Coronary artery (tissue), 2 donors: ENCODE data around the gene TUBGCP6.

Source experiments
- DNase-seq: peaks from one replicate; pipeline ENCODE4 v3.0.0-alpha.2; 2017; ENCODE audit warnings: low spot score
- H3K27ac ChIP-seq, 2 donors: fragments of 200-600 bp; sonication (generic); one replicate each; pipeline ENCODE4 v1.5.1; 2016 to 2019
- H3K4me3 ChIP-seq: fragments of 200-600 bp; sonication (generic); 2 replicates; pipeline ENCODE4 v1.5.1; 2016; ENCODE audit warnings: mild to moderate bottlenecking, moderate library complexity
- TF ChIP-seq, protein P1 (sequence below): fragments of 200-600 bp; sonication (generic); IDR thresholded peaks from one replicate; pipeline ENCODE4 v1.5.1; 2019; ENCODE audit warnings: antibody characterized with exemption

The TUBGCP6 gene

DNA sequence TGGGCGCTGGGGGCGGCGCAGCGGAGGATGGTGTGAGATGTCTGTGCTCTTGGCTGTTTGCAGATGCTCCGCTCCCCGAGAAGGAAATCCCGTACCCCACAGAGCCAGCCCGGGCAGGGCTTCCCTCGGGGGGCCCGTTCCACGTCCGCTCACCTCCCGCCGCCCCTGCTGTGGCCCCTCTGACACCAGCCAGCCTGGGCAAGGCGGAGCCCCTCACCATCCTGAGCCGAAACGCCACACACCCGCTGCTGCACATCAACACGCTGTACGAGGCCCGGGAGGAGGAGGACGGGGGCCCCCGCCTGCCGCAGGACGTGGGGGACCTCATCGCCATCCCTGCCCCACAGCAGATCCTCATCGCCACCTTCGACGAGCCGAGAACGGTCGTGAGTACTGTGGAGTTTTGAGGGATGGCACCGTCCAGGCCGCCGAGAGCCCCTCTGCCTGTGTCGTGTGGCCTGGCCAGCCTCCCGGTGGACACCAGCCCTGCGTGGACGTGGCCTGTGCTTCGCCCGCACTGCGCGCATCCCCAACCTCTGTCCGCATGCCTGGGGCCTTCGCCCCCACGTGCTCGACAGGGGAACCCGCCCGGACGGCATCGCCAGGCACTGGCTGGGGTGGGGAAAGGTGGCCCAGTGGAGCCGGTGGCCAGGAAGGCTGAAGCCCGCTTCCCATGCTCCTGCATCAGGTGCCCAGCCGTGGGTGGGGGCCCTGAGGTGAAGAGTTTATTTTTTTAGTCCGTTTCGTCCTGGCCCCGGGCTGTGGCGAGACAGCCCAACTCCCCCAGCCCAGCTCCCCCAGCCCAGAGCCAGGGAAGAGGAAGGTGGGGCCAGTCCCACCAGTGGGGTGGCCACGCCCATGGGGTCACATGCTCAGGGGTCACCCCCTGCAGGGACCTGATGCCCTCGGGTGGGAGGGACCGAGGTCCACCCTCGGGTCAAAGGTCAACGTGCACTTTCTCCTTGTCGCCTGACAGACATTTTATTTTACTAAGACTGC lies 65.7 kb downstream of the TUBGCP6 start:
- no peak for DNase-seq
- TF ChIP-seq, protein P1, sequence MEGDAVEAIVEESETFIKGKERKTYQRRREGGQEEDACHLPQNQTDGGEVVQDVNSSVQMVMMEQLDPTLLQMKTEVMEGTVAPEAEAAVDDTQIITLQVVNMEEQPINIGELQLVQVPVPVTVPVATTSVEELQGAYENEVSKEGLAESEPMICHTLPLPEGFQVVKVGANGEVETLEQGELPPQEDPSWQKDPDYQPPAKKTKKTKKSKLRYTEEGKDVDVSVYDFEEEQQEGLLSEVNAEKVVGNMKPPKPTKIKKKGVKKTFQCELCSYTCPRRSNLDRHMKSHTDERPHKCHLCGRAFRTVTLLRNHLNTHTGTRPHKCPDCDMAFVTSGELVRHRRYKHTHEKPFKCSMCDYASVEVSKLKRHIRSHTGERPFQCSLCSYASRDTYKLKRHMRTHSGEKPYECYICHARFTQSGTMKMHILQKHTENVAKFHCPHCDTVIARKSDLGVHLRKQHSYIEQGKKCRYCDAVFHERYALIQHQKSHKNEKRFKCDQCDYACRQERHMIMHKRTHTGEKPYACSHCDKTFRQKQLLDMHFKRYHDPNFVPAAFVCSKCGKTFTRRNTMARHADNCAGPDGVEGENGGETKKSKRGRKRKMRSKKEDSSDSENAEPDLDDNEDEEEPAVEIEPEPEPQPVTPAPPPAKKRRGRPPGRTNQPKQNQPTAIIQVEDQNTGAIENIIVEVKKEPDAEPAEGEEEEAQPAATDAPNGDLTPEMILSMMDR = no peak
- Histone ChIP-seq H3K4me3 (no peak overlapping the region), H3K27ac (no peak overlapping the region)

DNA sequence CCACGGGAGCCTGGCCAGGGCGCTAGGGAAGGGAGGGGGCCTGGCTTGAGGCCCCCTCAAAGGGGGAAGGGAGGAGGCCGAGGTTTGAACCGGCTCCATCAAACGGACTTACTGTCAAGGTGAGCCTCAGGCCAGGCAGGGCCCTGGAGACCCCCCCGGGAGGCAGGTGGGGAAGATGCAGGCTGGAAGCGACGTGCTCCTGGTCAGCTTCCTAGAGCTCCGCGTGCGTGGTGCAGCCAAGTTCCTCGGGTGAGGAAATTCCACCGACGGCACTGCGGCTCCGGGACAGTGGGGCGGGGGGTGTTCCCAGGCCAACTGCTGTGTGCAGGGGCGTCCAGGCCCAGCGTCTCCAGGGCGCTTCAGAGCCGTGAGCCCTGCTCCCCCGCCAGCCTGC lies 66.4 kb downstream of the TUBGCP6 start:
- no peak for DNase-seq
- Histone ChIP-seq H3K4me3 (no peak overlapping the region), H3K27ac (no peak overlapping the region)
- TF ChIP-seq, protein P1 = no peak

DNA sequence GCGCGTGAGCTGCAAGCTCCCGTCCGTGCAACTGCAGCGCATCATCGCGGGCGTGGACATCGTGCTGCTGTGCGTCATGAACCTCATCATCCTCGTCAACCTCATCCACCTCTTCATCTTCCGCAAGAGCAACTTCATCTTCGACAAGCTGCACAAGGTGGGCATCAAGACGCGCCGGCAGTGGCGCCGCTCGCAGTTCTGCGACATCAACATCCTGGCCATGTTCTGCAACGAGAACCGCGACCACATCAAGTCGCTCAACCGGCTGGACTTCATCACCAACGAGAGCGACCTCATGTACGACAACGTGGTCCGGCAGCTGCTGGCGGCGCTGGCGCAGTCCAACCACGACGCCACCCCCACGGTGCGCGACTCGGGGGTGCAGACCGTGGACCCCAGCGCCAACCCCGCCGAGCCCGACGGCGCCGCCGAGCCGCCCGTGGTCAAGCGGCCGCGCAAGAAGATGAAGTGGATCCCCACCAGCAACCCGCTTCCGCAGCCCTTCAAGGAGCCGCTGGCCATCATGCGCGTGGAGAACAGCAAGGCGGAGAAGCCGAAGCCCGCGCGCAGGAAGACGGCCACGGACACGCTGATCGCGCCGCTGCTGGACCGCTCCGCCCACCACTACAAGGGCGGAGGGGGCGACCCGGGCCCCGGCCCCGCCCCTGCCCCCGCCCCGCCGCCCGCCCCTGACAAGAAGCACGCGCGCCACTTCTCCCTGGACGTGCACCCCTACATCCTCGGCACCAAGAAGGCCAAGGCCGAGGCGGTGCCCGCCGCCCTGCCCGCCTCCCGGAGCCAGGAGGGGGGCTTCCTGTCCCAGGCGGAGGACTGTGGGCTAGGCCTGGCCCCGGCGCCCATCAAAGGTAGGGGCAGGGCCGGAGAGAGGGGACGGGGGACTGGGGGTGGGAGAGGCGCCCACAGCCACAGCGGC lies 67.0 kb downstream of the TUBGCP6 start:
- no peak overlapping the region for H3K4me3 ChIP-seq
- TF ChIP-seq, protein P1 = no peak
- no peak overlapping the region for H3K27ac ChIP-seq
- no peak for DNase-seq

DNA sequence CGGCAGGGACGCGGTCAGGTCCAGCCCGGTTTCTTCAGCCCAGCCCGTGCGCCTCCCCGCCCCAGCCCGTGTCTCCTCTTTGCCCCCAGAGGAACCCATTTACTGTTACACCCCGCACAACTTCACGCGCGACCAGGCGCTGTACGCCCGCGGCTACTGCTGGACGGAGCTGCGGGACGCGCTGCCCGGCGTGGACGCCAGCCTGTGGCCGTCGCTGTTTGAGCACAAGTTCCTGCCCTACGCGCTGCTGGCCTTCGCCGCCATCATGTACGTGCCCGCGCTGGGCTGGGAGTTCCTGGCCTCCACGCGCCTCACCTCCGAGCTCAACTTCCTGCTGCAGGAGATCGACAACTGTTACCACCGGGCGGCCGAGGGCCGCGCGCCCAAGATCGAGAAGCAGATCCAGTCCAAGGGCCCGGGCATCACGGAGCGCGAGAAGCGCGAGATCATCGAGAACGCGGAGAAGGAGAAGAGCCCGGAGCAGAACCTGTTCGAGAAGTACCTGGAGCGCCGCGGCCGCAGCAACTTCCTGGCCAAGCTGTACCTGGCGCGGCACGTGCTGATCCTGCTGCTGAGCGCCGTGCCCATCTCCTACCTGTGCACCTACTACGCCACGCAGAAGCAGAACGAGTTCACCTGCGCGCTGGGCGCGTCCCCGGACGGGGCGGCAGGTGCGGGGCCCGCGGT lies 67.8 kb downstream of the TUBGCP6 start:
- TF ChIP-seq, protein P1 = no peak
- Histone ChIP-seq H3K27ac (no peak overlapping the region), H3K4me3 (no peak overlapping the region)
- DNase-seq = no peak

DNA sequence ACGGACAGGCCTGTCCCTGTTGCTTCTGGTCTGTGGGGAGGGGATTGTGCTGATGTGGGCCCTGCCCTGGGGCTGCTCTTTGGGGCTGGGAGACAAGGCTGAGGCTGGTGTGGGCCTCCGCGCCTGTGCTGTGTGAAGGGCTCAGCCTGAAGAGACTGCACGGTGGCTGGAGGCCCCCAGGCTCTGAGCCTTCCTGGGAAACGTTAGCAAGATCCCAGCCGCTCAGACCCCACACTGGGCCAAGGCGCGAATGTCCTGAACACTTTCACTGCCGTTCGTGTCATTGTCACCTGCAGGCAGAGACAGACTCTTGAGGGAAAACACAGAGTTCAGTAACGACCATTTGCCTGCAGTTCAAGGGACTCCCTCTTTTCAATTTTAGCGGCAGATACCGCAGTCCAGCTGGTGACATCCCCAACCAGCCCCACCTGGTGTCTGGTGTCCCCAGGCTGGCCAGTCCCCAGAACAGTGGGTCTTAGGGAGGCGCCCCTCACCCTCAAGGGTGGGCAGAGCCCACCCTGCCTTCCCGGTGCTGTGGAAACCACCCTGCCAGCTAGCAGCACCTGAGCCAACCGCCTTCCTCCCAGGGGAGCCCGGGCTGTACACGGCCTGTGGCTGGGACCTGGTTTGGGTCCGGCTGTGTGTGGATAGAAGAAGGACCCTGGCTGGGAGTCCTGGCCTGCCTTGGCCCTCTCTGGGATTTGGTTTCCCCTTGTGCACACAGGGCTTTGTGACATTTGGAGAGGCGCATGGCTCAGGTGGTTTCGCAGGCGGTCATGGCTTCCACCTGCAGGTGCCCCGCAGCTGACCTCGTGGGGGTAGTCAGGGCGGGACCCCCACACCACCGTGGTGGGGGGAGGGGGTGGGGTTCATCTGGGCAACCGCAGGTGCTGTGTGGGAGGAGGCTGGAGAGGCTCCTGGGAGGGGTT lies 68.6 kb downstream of the TUBGCP6 start:
- TF ChIP-seq, protein P1 = no peak
- H3K27ac ChIP-seq = no peak overlapping the region
- no peak overlapping the region for H3K4me3 ChIP-seq
- no peak for DNase-seq

DNA sequence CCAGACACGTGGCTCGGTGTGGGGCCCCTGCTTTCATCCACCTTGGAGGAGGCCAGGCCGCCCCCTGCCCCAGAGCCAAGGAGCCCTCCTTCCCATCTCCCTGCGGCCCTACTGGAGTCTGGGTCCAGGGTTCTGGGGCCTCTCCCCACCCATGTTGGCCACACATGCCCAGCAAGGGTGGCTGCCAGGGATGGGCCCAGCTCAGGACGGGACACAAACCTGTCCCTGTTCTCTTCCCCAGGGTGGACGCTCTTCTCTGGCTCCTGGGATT lies 69.7 kb downstream of the TUBGCP6 start:
- no peak for DNase-seq
- Histone ChIP-seq H3K27ac (no peak overlapping the region), H3K4me3 (no peak overlapping the region)
- TF ChIP-seq, protein P1 = no peak
